HepG2 (cell line): Measurements from ENCODE around the gene VSNL1. TPM values are rescaled to one million over a fixed set of nuclear protein-coding genes. Genes with fewer than 3 reads are reported as not detected.

Experiments used
- ARNT ChIP-seq: fragments of 450-650 bp; IDR thresholded peaks from 2 replicates; pipeline ENCODE4 v1.6.1; 2017
- CBFB ChIP-seq: sonication (generic); formaldehyde crosslinking; IDR thresholded peaks from 2 replicates; pipeline ENCODE4 v1.4.0; 2020; ENCODE audit warnings: missing genetic modification reagents
- CREBL2 ChIP-seq: sonication (generic); formaldehyde crosslinking; IDR thresholded peaks from 2 replicates; pipeline ENCODE4 v1.8.1; 2023; ENCODE audit warnings: missing genetic modification reagents, mild to moderate bottlenecking, borderline replicate concordance
- ESRRA ChIP-seq: sonication (generic); formaldehyde crosslinking; IDR thresholded peaks from 2 replicates; pipeline ENCODE4 v1.5.1; 2020; ENCODE audit warnings: mild to moderate bottlenecking, low read depth, missing genetic modification reagents
- MAF1 ChIP-seq: sonication (generic); formaldehyde crosslinking; IDR thresholded peaks from 2 replicates; pipeline ENCODE4 v1.5.0; 2020; ENCODE audit warnings: missing genetic modification reagents, borderline replicate concordance
- MAX ChIP-seq: IDR thresholded peaks from 2 replicates; pipeline ENCODE4 v1.6.1; 2012; ENCODE audit warnings: inconsistent platforms
- NBN ChIP-seq: fragments of 450-650 bp; conservative IDR thresholded peaks from 2 replicates; pipeline ENCODE4 v1.6.1; 2017
- NR2C2 ChIP-seq: sonication (generic); formaldehyde crosslinking; IDR thresholded peaks from 2 replicates; pipeline ENCODE4 v1.4.0; 2020; ENCODE audit warnings: missing genetic modification reagents, mild to moderate bottlenecking, moderate library complexity, borderline replicate concordance
- POLR2G ChIP-seq: fragments of 200-400 bp; formaldehyde crosslinking; IDR thresholded peaks from 2 replicates; pipeline ENCODE4 v1.6.1; 2018; ENCODE audit warnings: mild to moderate bottlenecking, low read depth, low read length, moderate library complexity
- SMYD3 ChIP-seq: sonication (generic); formaldehyde crosslinking; IDR thresholded peaks from 2 replicates; pipeline ENCODE4 v1.8.1; 2023; ENCODE audit warnings: mild to moderate bottlenecking, missing genetic modification reagents
- SOX13 ChIP-seq, 3 experiments: fragments of 450-650 bp in 1 of 3; sonication (generic) in 1 of 3; formaldehyde crosslinking in 1 of 3; IDR thresholded peaks in 2 of 3; conservative IDR thresholded peaks in 1 of 3; 2 replicates each; pipeline versions ENCODE4 v1.5.0 to v1.6.1; 2016 to 2020; ENCODE audit warnings: antibody characterized with exemption in 1 of 3, mild to moderate bottlenecking in 1 of 3, missing compliant biosample characterization in 1 of 3, missing genetic modification reagents in 1 of 3, moderate library complexity in 1 of 3
- SRSF9 ChIP-seq: fragments of 200-400 bp; formaldehyde crosslinking; IDR thresholded peaks from 2 replicates; pipeline ENCODE4 v1.6.1; 2018; ENCODE audit warnings: borderline replicate concordance, mild to moderate bottlenecking, low read depth, low read length; ENCODE audit not compliant: insufficient read depth, poor library complexity, severe bottlenecking
- XRCC5 ChIP-seq: fragments of 200-400 bp; formaldehyde crosslinking; optimal IDR thresholded peaks from 2 replicates; pipeline ENCODE3; 2017; ENCODE audit warnings: mild to moderate bottlenecking, low read length
- ZEB1 ChIP-seq: IDR thresholded peaks from 2 replicates; pipeline ENCODE4 v1.6.1; 2012; ENCODE audit warnings: mild to moderate bottlenecking, low read depth, inconsistent platforms; ENCODE audit not compliant: insufficient replicate concordance
- ZNF232 ChIP-seq: sonication (generic); formaldehyde crosslinking; IDR thresholded peaks from 2 replicates; pipeline ENCODE4 v1.4.0; 2020; ENCODE audit warnings: missing genetic modification reagents, borderline replicate concordance
- ZNF234 ChIP-seq: sonication (generic); formaldehyde crosslinking; conservative IDR thresholded peaks from 2 replicates; pipeline ENCODE4 v1.5.1; 2020; ENCODE audit warnings: mild to moderate bottlenecking, missing genetic modification reagents
- ZNF383 ChIP-seq: sonication (generic); formaldehyde crosslinking; IDR thresholded peaks from 2 replicates; pipeline ENCODE4 v1.4.0; 2020; ENCODE audit warnings: missing genetic modification reagents, mild to moderate bottlenecking, borderline replicate concordance
- ZNF510 ChIP-seq: sonication (generic); formaldehyde crosslinking; IDR thresholded peaks from 2 replicates; pipeline ENCODE4 v1.4.0; 2020; ENCODE audit warnings: low read depth, mild to moderate bottlenecking, missing genetic modification reagents
- ZNF687 ChIP-seq: sonication (generic); formaldehyde crosslinking; IDR thresholded peaks from 2 replicates; pipeline ENCODE4 v1.5.1; 2020; ENCODE audit warnings: mild to moderate bottlenecking, missing genetic modification reagents, moderate library complexity
- ZNF703 ChIP-seq: sonication (generic); formaldehyde crosslinking; IDR thresholded peaks from 2 replicates; pipeline ENCODE4 v1.5.1; 2020; ENCODE audit warnings: missing genetic modification reagents, mild to moderate bottlenecking, moderate library complexity, borderline replicate concordance
- ZNF761 ChIP-seq: sonication (generic); formaldehyde crosslinking; conservative IDR thresholded peaks from 2 replicates; pipeline ENCODE4 v1.4.0; 2020; ENCODE audit warnings: mild to moderate bottlenecking, missing genetic modification reagents
- ZNF790 ChIP-seq: sonication (generic); formaldehyde crosslinking; IDR thresholded peaks from 2 replicates; pipeline ENCODE4 v1.8.0; 2022; ENCODE audit warnings: missing genetic modification reagents, mild to moderate bottlenecking, borderline replicate concordance
- ZSCAN30 ChIP-seq: sonication (generic); formaldehyde crosslinking; IDR thresholded peaks from 2 replicates; pipeline ENCODE4 v1.5.0; 2020; ENCODE audit warnings: mild to moderate bottlenecking, missing genetic modification reagents
- polyA plus RNA-seq, 8 experiments: library from polyadenylated mRNA; depleted of rRNA in 3 of 8; stranded (reverse) in 7 of 8; unstranded in 1 of 8; fragments of >200 nt; fragmentation: Illumina TruSeq in 4 of 8; extraction: Trizol in 4 of 8; gene quantifications; 2 replicates each; pipeline versions ENCODE4 v1.2.1 to v1.2.3, GENCODE V29; 2011 to 2016; ENCODE audit warnings: low read depth in 4 of 8, missing spikeins in 1 of 8, mixed read lengths in 1 of 8; ENCODE audit not compliant: insufficient read depth in 1 of 8
- total RNA-seq, 5 experiments: library from RNA; depleted of rRNA; stranded (reverse); fragments of >200 nt; fragmentation: Illumina TruSeq; extraction: Trizol; gene quantifications; 2 replicates each; pipeline ENCODE4 v1.2.3, GENCODE V29; 2016; ENCODE audit warnings: low read depth in 1 of 5
- TF ChIP-seq, protein P1 (sequence below): IDR thresholded peaks from 2 replicates; pipeline ENCODE4 v1.6.1; 2016

Gene VSNL1
- total and polyA plus RNA-seq, 2 of the 13 experiments (the other 11 are each of a cell fraction or from before 2014, with no cell fraction given): 63.2 to 95.9 TPM

- TF ChIP-seq ZNF687 (CRISPR knock-in tag) (no peak), SRSF9 (no peak), ARNT (no peak), ZNF510 (CRISPR knock-in tag) (no peak), ZNF790 (no peak), ZNF234 (CRISPR knock-in tag) (no peak), MAX (no peak), NR2C2 (peak; percentile 20; the same call in 1 of the 2 replicates), SOX13 (IDR thresholded peaks at IDR 0.05) (0 out of 2 replicates have a peak, but pooled peaks have one; percentile 4), SOX13 (CRISPR knock-in tag; conservative IDR thresholded peaks at IDR 0.05 in 1 of 2, IDR thresholded peaks at IDR 0.05 in 1 of 2) (no peak), NBN (no peak), POLR2G (no peak), ZNF703 (no peak), ZNF232 (no peak), ZNF383 (CRISPR knock-in tag) (no peak), SMYD3 (CRISPR knock-in tag) (no peak), ZNF761 (CRISPR knock-in tag) (0 out of 2 replicates have a peak, but pooled peaks have one; percentile 8), CREBL2 (CRISPR knock-in tag) (no peak), MAF1 (CRISPR knock-in tag) (no peak), ESRRA (CRISPR knock-in tag) (no peak), ZEB1 (peak; percentile 56), XRCC5 (peak; percentile 43), CBFB (CRISPR knock-in tag) (no peak), ZSCAN30 (CRISPR knock-in tag) (no peak)
- TF ChIP-seq, protein P1, sequence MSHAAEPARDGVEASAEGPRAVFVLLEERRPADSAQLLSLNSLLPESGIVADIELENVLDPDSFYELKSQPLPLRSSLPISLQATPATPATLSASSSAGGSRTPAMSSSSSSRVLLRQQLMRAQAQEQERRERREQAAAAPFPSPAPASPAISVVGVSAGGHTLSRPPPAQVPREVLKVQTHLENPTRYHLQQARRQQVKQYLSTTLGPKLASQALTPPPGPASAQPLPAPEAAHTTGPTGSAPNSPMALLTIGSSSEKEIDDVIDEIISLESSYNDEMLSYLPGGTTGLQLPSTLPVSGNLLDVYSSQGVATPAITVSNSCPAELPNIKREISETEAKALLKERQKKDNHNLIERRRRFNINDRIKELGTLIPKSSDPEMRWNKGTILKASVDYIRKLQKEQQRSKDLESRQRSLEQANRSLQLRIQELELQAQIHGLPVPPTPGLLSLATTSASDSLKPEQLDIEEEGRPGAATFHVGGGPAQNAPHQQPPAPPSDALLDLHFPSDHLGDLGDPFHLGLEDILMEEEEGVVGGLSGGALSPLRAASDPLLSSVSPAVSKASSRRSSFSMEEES (CRISPR knock-in tag): no peak
These were observed 2.3 kb upstream of the VSNL1 start (continued) for GRCh38 chr2:17538022-17538843.
